ENCODE measurements around the gene MASP1.

MASP1 gene

DNA sequence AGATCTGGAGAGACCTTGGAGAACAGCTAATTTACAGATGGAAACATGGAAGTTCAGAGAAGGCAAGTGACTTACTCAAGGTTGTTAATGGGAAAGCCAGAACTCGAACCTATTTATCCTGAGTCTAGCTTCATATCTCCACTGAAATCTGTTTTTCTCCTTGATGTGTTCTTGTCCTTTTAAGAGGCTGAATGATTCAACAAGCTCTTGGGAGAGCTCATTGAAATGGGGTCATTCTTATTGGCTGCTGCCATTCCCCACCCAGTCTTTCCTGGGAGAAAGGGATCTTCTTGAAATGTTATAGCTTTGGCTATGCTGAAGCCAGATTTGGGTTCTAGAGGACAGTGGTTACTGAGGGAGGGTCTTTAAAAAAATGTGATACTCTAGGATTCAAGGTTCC lies 53.3 kb downstream of the MASP1 start:
- DNase-seq (ENCODE audit: low read depth), result no peak
- no peak for TF ChIP-seq CTCF (IDR thresholded peaks at IDR 0.05; ENCODE audit: control insufficient read depth, insufficient read depth, low read depth, low read length, missing control alignments)
- no peak overlapping the region for H3K4me3 ChIP-seq (ENCODE audit: control insufficient read depth, low read depth, low read length)

- TF ChIP-seq CTCF (IDR thresholded peaks at IDR 0.05; ENCODE audit: control insufficient read depth, insufficient read depth, low read depth, low read length, missing control alignments), result no peak
- H3K4me3 ChIP-seq (ENCODE audit: control insufficient read depth, low read depth, low read length), result no peak overlapping the region
- no peak for DNase-seq (ENCODE audit: low read depth)
These were observed 53.8 kb downstream of the MASP1 start for GRCh38 chr3:187237741-187238140.

DNA sequence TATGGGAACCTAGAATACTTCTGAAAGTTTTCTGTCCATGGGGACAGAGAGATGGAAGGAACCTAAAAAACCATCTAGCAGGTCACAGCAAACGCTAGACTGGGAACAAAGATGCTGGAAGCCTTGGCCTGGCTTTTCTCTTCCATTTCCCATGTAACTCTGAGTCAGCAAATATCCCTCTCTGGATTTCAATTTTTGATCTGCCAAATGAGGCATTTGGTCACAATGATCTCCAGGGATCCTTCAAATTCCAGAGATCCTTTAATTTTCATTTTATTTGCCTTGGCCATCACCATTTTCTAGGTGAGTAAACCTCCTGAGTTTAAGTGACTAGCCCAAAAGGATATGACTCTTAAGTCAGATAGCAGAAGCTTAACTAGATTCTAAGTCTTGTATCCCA lies 54.6 kb downstream of the MASP1 start:
- no peak for TF ChIP-seq CTCF (IDR thresholded peaks at IDR 0.05; ENCODE audit: control insufficient read depth, insufficient read depth, low read depth, low read length, missing control alignments)
- no peak for DNase-seq (ENCODE audit: low read depth)
- no peak overlapping the region for H3K4me3 ChIP-seq (ENCODE audit: control insufficient read depth, low read depth, low read length)

GRCh38 chr3:187230011-187230410 lies 61.5 kb downstream of the MASP1 start:
- no peak for DNase-seq (ENCODE audit: low read depth)
- TF ChIP-seq CTCF (IDR thresholded peaks at IDR 0.05; ENCODE audit: control insufficient read depth, insufficient read depth, low read depth, low read length, missing control alignments), result no peak
- H3K4me3 ChIP-seq (ENCODE audit: control insufficient read depth, low read depth, low read length), result no peak overlapping the region

DNA sequence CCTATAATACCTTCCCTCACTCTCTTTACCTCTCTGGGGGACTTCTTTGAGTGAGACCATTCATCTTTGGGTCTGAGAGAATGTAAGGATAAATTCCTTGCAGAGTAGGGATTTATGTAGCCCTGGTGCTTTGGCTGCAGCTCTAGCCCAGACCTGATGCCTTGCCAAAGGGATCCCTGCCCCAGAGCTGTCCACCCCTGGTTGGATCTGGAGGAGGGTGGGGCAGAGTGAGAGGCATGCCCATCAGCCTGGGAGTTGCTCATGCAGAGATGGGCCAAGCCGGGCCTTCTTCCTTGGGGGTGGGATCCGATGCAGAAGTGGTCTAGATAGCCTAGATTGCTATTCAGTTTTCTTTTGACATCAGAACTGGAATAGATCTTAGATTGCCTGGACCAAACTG lies 62.8 kb downstream of the MASP1 start:
- no peak for TF ChIP-seq CTCF (IDR thresholded peaks at IDR 0.05; ENCODE audit: control insufficient read depth, insufficient read depth, low read depth, low read length, missing control alignments)
- no peak overlapping the region for H3K4me3 ChIP-seq (ENCODE audit: control insufficient read depth, low read depth, low read length)
- DNase-seq (ENCODE audit: low read depth), result no peak

- TF ChIP-seq CTCF (IDR thresholded peaks at IDR 0.05; ENCODE audit: control insufficient read depth, insufficient read depth, low read depth, low read length, missing control alignments), result no peak
- H3K4me3 ChIP-seq (ENCODE audit: control insufficient read depth, low read depth, low read length), result no peak overlapping the region
- no peak for DNase-seq (ENCODE audit: low read depth)
These were observed 63.8 kb downstream of the MASP1 start for GRCh38 chr3:187227658-187228258.

GRCh38 chr3:187223799-187224198 lies 67.7 kb downstream of the MASP1 start:
- no peak for DNase-seq (ENCODE audit: low read depth)
- no peak overlapping the region for H3K4me3 ChIP-seq (ENCODE audit: control insufficient read depth, low read depth, low read length)
- TF ChIP-seq CTCF (IDR thresholded peaks at IDR 0.05; ENCODE audit: control insufficient read depth, insufficient read depth, low read depth, low read length, missing control alignments), result no peak
